NB4 (cell line): ENCODE results near the gene TRIM45.

Experiments
- CTCF ChIP-seq: IDR thresholded peaks from one replicate; pipeline ENCODE4 v1.5.1; 2012; ENCODE audit warnings: low read depth, low read length
- MAX ChIP-seq: IDR thresholded peaks from 2 replicates; pipeline ENCODE4 v1.6.1; 2011; ENCODE audit warnings: low read depth, low read length
- POLR2A ChIP-seq: IDR thresholded peaks from 2 replicates; pipeline ENCODE4 v1.6.1; 2011; ENCODE audit warnings: mild to moderate bottlenecking; ENCODE audit not compliant: insufficient read length; ENCODE audit errors: extremely low read depth

GRCh38 chr1:117068580-117068979, 53.0 kb downstream of the TRIM45 start:
- TF ChIP-seq POLR2A (no peak), CTCF (no peak), MAX (no peak)
